H1 (cell line): ENCODE results near the gene NCK1. TPM values are rescaled to one million over a fixed set of nuclear protein-coding genes. Genes with fewer than 3 reads are reported as not detected.

Experiments
- CTCF ChIA-PET: fragments of 300-600 bp; sonication (Branson Sonifier 250); formaldehyde crosslinking; loops from one replicate; lab custom pipeline; 2021; ENCODE audit not compliant: partially characterized antibody; lab: Charles Lee
- POLR2A ChIA-PET: fragments of 300-600 bp; sonication (Branson Sonifier 250); formaldehyde crosslinking; loops from one replicate; lab custom pipeline; 2021; ENCODE audit warnings: inconsistent platforms; ENCODE audit not compliant: partially characterized antibody; lab: Charles Lee
- DNase-seq, 2 experiments: peaks; one replicate each; pipeline versions ENCODE4 v3.0.0 to v3.0.0-alpha.2; 2010 to 2022; ENCODE audit warnings: low spot score in 2 of 2, low read depth in 1 of 2, mixed read lengths in 1 of 2
- FAIRE-seq: peaks from 2 replicates; lab custom pipeline; 2011; peaks lifted over from hg19 to GRCh38; lab: Jason Lieb, UNC
- H2AFZ ChIP-seq: 2 replicates; pipeline ENCODE4 v1.8.1; 2012; ENCODE audit warnings: low read length, inconsistent platforms
- H2AK5ac ChIP-seq: 2 replicates; pipeline ENCODE4 v1.6.1; 2013; ENCODE audit warnings: low read depth, low read length
- H2BK120ac ChIP-seq: replicated peaks from 2 replicates; pipeline ENCODE3; 2013; ENCODE audit warnings: low read depth, low read length, inconsistent platforms
- H2BK12ac ChIP-seq: 2 replicates; pipeline ENCODE4 v1.6.1; 2013; ENCODE audit warnings: low read depth, low read length
- H2BK15ac ChIP-seq: 2 replicates; pipeline ENCODE4 v1.6.1; 2013; ENCODE audit warnings: low read length
- H2BK20ac ChIP-seq: 2 replicates; pipeline ENCODE4 v1.6.1; 2013; ENCODE audit warnings: low read length
- H2BK5ac ChIP-seq: 2 replicates; pipeline ENCODE4 v1.6.1; 2013; ENCODE audit warnings: low read depth, low read length
- H3K14ac ChIP-seq: 2 replicates; pipeline ENCODE4 v1.6.1; 2013; ENCODE audit warnings: inconsistent platforms; ENCODE audit not compliant: insufficient read length
- H3K18ac ChIP-seq: 2 replicates; pipeline ENCODE4 v1.6.1; 2013; ENCODE audit warnings: low read length; ENCODE audit errors: extremely low read depth
- H3K23ac ChIP-seq: 2 replicates; pipeline ENCODE4 v1.6.1; 2013; ENCODE audit warnings: inconsistent platforms; ENCODE audit not compliant: insufficient read length
- H3K23me2 ChIP-seq: 2 replicates; pipeline ENCODE4 v1.6.1; 2013; ENCODE audit warnings: low read depth, low read length
- H3K27ac ChIP-seq: 2 replicates; pipeline ENCODE4 v1.6.1; 2011; ENCODE audit warnings: low read depth, low read length, inconsistent platforms
- H3K27me3 ChIP-seq, 4 experiments: replicated peaks in 1 of 4; 1 replicate in 1 of 4; 2 replicates in 3 of 4; pipeline versions ENCODE4 v1.6.1 to v1.8.1; 2011 to 2013; ENCODE audit warnings: low read length in 3 of 4, mild to moderate bottlenecking in 3 of 4, inconsistent platforms in 2 of 4, mixed read lengths in 2 of 4, moderate library complexity in 1 of 4; ENCODE audit not compliant: control insufficient read depth in 3 of 4, insufficient read depth in 3 of 4; ENCODE audit errors: extremely low read depth in 1 of 4
- H3K36me3 ChIP-seq, 4 experiments: 2 replicates each; pipeline versions ENCODE4 v1.6.1 to v1.8.1; 2011 to 2013; ENCODE audit warnings: mild to moderate bottlenecking in 4 of 4, low read length in 3 of 4, moderate library complexity in 2 of 4, control low read depth in 1 of 4, inconsistent platforms in 1 of 4; ENCODE audit not compliant: insufficient read depth in 4 of 4, control insufficient read depth in 2 of 4
- H3K4ac ChIP-seq: replicated peaks from 2 replicates; pipeline ENCODE3; 2013; ENCODE audit warnings: low read length, low read depth, mixed read lengths, inconsistent platforms; ENCODE audit not compliant: insufficient read length
- H3K4me1 ChIP-seq, 4 experiments: replicated peaks in 1 of 4; 1 replicate in 1 of 4; 2 replicates in 3 of 4; pipeline versions ENCODE4 v1.6.1 to v1.8.1; 2011 to 2013; ENCODE audit warnings: low read length in 3 of 4, inconsistent platforms in 2 of 4, mixed read lengths in 1 of 4; ENCODE audit not compliant: insufficient read depth in 4 of 4, control insufficient read depth in 3 of 4
- H3K4me2 ChIP-seq, 2 experiments: 2 replicates each; pipeline versions ENCODE4 v1.6.1 to v1.8.1; 2011 to 2013; ENCODE audit warnings: low read depth in 2 of 2, low read length in 2 of 2, control low read depth in 1 of 2, inconsistent platforms in 1 of 2, mild to moderate bottlenecking in 1 of 2; ENCODE audit not compliant: insufficient read depth in 1 of 2
- H3K4me3 ChIP-seq, 4 experiments: fragments of 200-600, 300-600 bp in 1 of 4; sonication (generic), shearing (Covaris generic), sonication (Bioruptor Twin) in 1 of 4; 2 replicates each; pipeline versions ENCODE4 v1.5.1 to v1.8.1; 2011 to 2016; ENCODE audit warnings: low read length in 4 of 4, low read depth in 3 of 4, control low read depth in 2 of 4, inconsistent platforms in 2 of 4, mild to moderate bottlenecking in 2 of 4, mixed read lengths in 1 of 4, moderate library complexity in 1 of 4; ENCODE audit not compliant: insufficient read depth in 2 of 4; ENCODE audit errors: extremely low read depth in 1 of 4
- H3K56ac ChIP-seq: replicated peaks from 2 replicates; pipeline ENCODE3; 2013; ENCODE audit warnings: low read depth, mild to moderate bottlenecking, mixed read lengths, low read length, inconsistent platforms; ENCODE audit not compliant: insufficient read length
- H3K79me1 ChIP-seq: 2 replicates; pipeline ENCODE4 v1.6.1; 2013; ENCODE audit warnings: low read depth, low read length, control low read depth
- H3K79me2 ChIP-seq, 2 experiments: 2 replicates each; pipeline versions ENCODE4 v1.6.1 to v1.8.1; 2012 to 2013; ENCODE audit warnings: low read length in 2 of 2, mild to moderate bottlenecking in 2 of 2, inconsistent platforms in 1 of 2; ENCODE audit not compliant: insufficient read depth in 2 of 2, control insufficient read depth in 1 of 2
- H3K9ac ChIP-seq, 4 experiments: replicated peaks in 1 of 4; 1 replicate in 1 of 4; 2 replicates in 3 of 4; pipeline versions ENCODE4 v1.6.1 to v1.8.1; 2011 to 2013; ENCODE audit warnings: low read depth in 3 of 4, low read length in 3 of 4, control low read depth in 2 of 4, mild to moderate bottlenecking in 2 of 4, moderate library complexity in 2 of 4, inconsistent platforms in 1 of 4; ENCODE audit errors: extremely low read depth in 1 of 4
- H3K9me3 ChIP-seq, 2 experiments: 2 replicates each; pipeline versions ENCODE4 v1.6.1 to v1.8.1; 2012 to 2013; ENCODE audit warnings: mild to moderate bottlenecking in 2 of 2, moderate library complexity in 2 of 2, control low read depth in 1 of 2, inconsistent platforms in 1 of 2, low read depth in 1 of 2, low read length in 1 of 2, mixed read lengths in 1 of 2; ENCODE audit not compliant: insufficient read depth in 2 of 2
- H4K20me1 ChIP-seq, 2 experiments: replicated peaks in 1 of 2; 2 replicates each; pipeline versions ENCODE3 to v1.8.1; 2011 to 2013; ENCODE audit warnings: inconsistent platforms in 2 of 2, low read length in 2 of 2, mild to moderate bottlenecking in 1 of 2; ENCODE audit not compliant: insufficient read depth in 2 of 2, control insufficient read depth in 1 of 2
- H4K5ac ChIP-seq: 2 replicates; pipeline ENCODE4 v1.6.1; 2013; ENCODE audit warnings: low read length, low read depth, mixed read lengths, inconsistent platforms; ENCODE audit not compliant: insufficient read length
- H4K8ac ChIP-seq: 2 replicates; pipeline ENCODE4 v1.8.0; 2013; ENCODE audit warnings: mild to moderate bottlenecking, moderate library complexity, low read length, inconsistent platforms; ENCODE audit not compliant: insufficient read depth; ENCODE audit errors: extremely low read depth
- H4K91ac ChIP-seq: replicated peaks from 2 replicates; pipeline ENCODE3; 2013; ENCODE audit warnings: low read length, mixed read lengths, inconsistent platforms; ENCODE audit not compliant: insufficient read length
- CBX5 ChIP-seq: fragments of 300-800, 300-1000 bp; sonication (generic); IDR thresholded peaks from 2 replicates; pipeline ENCODE4 v1.7.1; 2016; ENCODE audit warnings: antibody characterized with exemption, low read length, low read depth
- CTCF ChIP-seq, 3 experiments: IDR thresholded peaks; 1 replicate in 2 of 3; 2 replicates in 1 of 3; pipeline versions ENCODE4 v1.5.1 to v1.6.1; 2011; ENCODE audit warnings: low read length in 3 of 3, mild to moderate bottlenecking in 3 of 3, inconsistent platforms in 2 of 3, low read depth in 1 of 3, moderate library complexity in 1 of 3; ENCODE audit not compliant: insufficient read depth in 1 of 3; ENCODE audit errors: control extremely low read depth in 1 of 3
- EGR1 ChIP-seq: IDR thresholded peaks from 2 replicates; pipeline ENCODE4 v1.6.1; 2011; ENCODE audit warnings: low read depth, low read length, borderline replicate concordance
- GTF2F1 ChIP-seq: IDR thresholded peaks from 2 replicates; pipeline ENCODE4 v1.6.1; 2012; ENCODE audit warnings: low read depth, low read length, improper control_type of control experiment, borderline replicate concordance
- POLR2AphosphoS5 ChIP-seq: IDR thresholded peaks from 2 replicates; pipeline ENCODE4 v1.6.1; 2011; ENCODE audit warnings: low read depth, low read length
- SP1 ChIP-seq: IDR thresholded peaks from 2 replicates; pipeline ENCODE4 v1.6.1; 2011; ENCODE audit warnings: low read depth, low read length
- TCF12 ChIP-seq: IDR thresholded peaks from 2 replicates; pipeline ENCODE4 v1.6.1; 2011; ENCODE audit warnings: low read depth, mild to moderate bottlenecking, low read length
- WGBS, 2 experiments: shearing (Covaris generic) in 1 of 2; methylation state at CpG; one replicate each; pipeline versions ENCODE4 v1.1.6 to v1.1.7; 2013 to 2015; ENCODE audit warnings: low lambda C conversion rate in 2 of 2, mixed read lengths in 2 of 2, inconsistent platforms in 1 of 2, low coverage in 1 of 2, missing lambda C conversion rate in 1 of 2; ENCODE audit not compliant: insufficient replicate concordance in 2 of 2, insufficient coverage in 1 of 2, insufficient read length in 1 of 2; ENCODE audit errors: extremely low coverage in 1 of 2, missing lambda C conversion rate in 1 of 2; 5-methylcytosine and 5-hydroxymethylcytosine counted together
- polyA plus RNA-seq, 7 experiments: library from polyadenylated mRNA; depleted of rRNA in 3 of 7; stranded (reverse) in 5 of 7; unstranded in 2 of 7; fragments of >200 nt in 5 of 7; fragments of 200-250 nt in 2 of 7; gene quantifications; 1 replicate in 5 of 7; 2 replicates in 1 of 7; 4 replicates in 1 of 7; pipeline versions ENCODE4 v1.2.1 to v1.2.3, GENCODE V29; 2011 to 2013; ENCODE audit warnings: missing spikeins in 2 of 7, mixed read lengths in 2 of 7
- total RNA-seq: library from RNA; stranded (reverse); fragmentation: NEBNext Ultra II Directional; extraction: Animal tissue kit (Norgen Biotek cat#: 25700); gene quantifications from 2 replicates; pipeline ENCODE4 v1.2.1, GENCODE V29; 2021

The NCK1 gene
- total and polyA plus RNA-seq, 2 of the 8 experiments (the other 6 are each of a cell fraction or from before 2014, with no cell fraction given), result 10.0 to 28.5 TPM

DNA sequence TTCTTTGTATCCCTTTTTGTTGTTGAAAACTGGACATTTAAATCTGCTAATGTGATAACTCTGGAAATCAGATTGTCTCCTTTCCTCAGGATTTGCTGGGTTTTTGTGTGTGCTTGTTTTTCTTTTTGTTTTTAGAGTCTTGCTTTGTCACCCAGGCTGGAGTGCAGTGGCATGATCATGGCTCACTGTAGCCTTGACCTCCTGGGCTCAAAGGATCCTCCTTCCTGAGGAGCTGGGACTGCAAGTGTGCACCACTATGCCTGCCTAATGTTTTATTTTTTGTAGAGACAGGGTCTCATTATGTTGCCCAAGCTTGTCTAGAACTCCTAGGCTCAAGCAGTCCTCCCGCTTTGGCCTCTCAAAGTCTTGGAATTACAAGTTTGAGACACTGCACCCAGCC is 51.2 kb downstream of the NCK1 start:
- no peak overlapping the region for H3K4ac ChIP-seq
- no peak for TF ChIP-seq SP1
- TF ChIP-seq TCF12, result no peak
- TF ChIP-seq GTF2F1, result no peak
- TF ChIP-seq CBX5, result no peak
- TF ChIP-seq CTCF (IDR thresholded peaks at IDR 0.05; ENCODE audit: control extremely low read depth in 1 of 3, insufficient read depth in 1 of 3, low read depth in 1 of 3, low read length in 3 of 3), result no peak
- TF ChIP-seq POLR2AphosphoS5, result no peak
- TF ChIP-seq EGR1, result no peak
- no peak overlapping the region for H3K56ac ChIP-seq
- peaks cover 0 to 5% (median 0%) of the 10 kb centered on the region in 4 experiments; a peak in 3 of 7 replicates for H3K4me1 ChIP-seq
- H3K23ac ChIP-seq, result no peak overlapping the region
- no peak overlapping the region for H2BK5ac ChIP-seq
- 92% methylated on average over 1 of the region's 1 CpG; no CpG with 5 or more reads in 1 of the 2 experiments for WGBS, 2 experiments
- no peak overlapping the region for H3K14ac ChIP-seq
- no peak overlapping the region for H3K27ac ChIP-seq
- no peak overlapping the region for H3K4me3 ChIP-seq
- H3K18ac ChIP-seq, result no peak overlapping the region
- ChIA-PET CTCF (interaction anchor here (1.1 kb wide), 1 partner anchor 42 kb away, joined by 3 read pairs; no protein-coding TSS in a partner anchor), POLR2A (no interaction called here)
- H3K79me1 ChIP-seq, result peaks cover 3% of the 10 kb centered on the region
- H3K9me3 ChIP-seq, result no peaks in the 10 kb centered on the region
- H3K4me2 ChIP-seq, result no peak overlapping the region
- no peak overlapping the region for H2BK15ac ChIP-seq
- no peak overlapping the region for H3K9ac ChIP-seq
- no peak overlapping the region for H2BK120ac ChIP-seq
- H3K36me3 ChIP-seq, result no peaks in the 10 kb centered on the region
- FAIRE-seq, result no peak
- H2BK12ac ChIP-seq, result no peak overlapping the region
- DNase-seq, result no peak
- no peak overlapping the region for H2AK5ac ChIP-seq
- no peaks in the 10 kb centered on the region for H3K23me2 ChIP-seq
- no peaks in the 10 kb centered on the region for H3K27me3 ChIP-seq
- H3K79me2 ChIP-seq, result peaks cover 3 to 95% of the 10 kb centered on the region in 2 experiments
- H2AFZ ChIP-seq, result no peak overlapping the region
- peaks cover 0 to 4% of the 10 kb centered on the region in 2 experiments for H4K20me1 ChIP-seq
- no peak overlapping the region for H2BK20ac ChIP-seq
- no peak overlapping the region for H4K8ac ChIP-seq
- no peak overlapping the region for H4K5ac ChIP-seq
- no peak overlapping the region for H4K91ac ChIP-seq
